Ishikawa (cell line): ENCODE data around the gene NTN5.
A peak's percentile ranks its signal among the peaks of the same experiment; 100 is the strongest.

Experiments used
- CEBPB ChIP-seq: IDR thresholded peaks from 2 replicates; pipeline ENCODE4 v1.6.1; 2012
- CREB1 ChIP-seq: IDR thresholded peaks from 2 replicates; pipeline ENCODE4 v1.6.1; 2012; ENCODE audit warnings: low read depth
- EGR1 ChIP-seq: IDR thresholded peaks from 2 replicates; pipeline ENCODE4 v1.6.1; 2012
- EP300 ChIP-seq: IDR thresholded peaks from 2 replicates; pipeline ENCODE4 v1.6.1; 2012; ENCODE audit warnings: borderline replicate concordance
- FOXM1 ChIP-seq: IDR thresholded peaks from 2 replicates; pipeline ENCODE4 v1.6.1; 2012; ENCODE audit warnings: low read depth, borderline replicate concordance
- MAX ChIP-seq: IDR thresholded peaks from 2 replicates; pipeline ENCODE4 v1.6.1; 2012
- NFIC ChIP-seq: IDR thresholded peaks from 2 replicates; pipeline ENCODE4 v1.6.1; 2012
- RAD21 ChIP-seq: IDR thresholded peaks from 2 replicates; pipeline ENCODE4 v1.6.1; 2012; ENCODE audit warnings: low read depth
- REST ChIP-seq: IDR thresholded peaks from 2 replicates; pipeline ENCODE4 v1.6.1; 2012; ENCODE audit warnings: low read depth, mild to moderate bottlenecking
- TAF1 ChIP-seq: IDR thresholded peaks from 2 replicates; pipeline ENCODE4 v1.6.1; 2012; ENCODE audit warnings: low read depth, mild to moderate bottlenecking
- TCF12 ChIP-seq: IDR thresholded peaks from 2 replicates; pipeline ENCODE4 v1.6.1; 2012; ENCODE audit warnings: low read depth
- TEAD4 ChIP-seq: IDR thresholded peaks from 2 replicates; pipeline ENCODE4 v1.6.1; 2012
- USF1 ChIP-seq: IDR thresholded peaks from 2 replicates; pipeline ENCODE4 v1.6.1; 2012
- YY1 ChIP-seq: IDR thresholded peaks from 2 replicates; pipeline ENCODE4 v1.6.1; 2012; ENCODE audit warnings: low read depth
- ZBTB7A ChIP-seq: IDR thresholded peaks from 2 replicates; pipeline ENCODE4 v1.6.1; 2012; ENCODE audit warnings: low read depth

Gene NTN5

GRCh38 chr19:48713041-48713863 lies 40.4 kb upstream of the NTN5 start:
- no peak for TF ChIP-seq YY1
- no peak for TF ChIP-seq USF1
- no peak for TF ChIP-seq ZBTB7A
- no peak for TF ChIP-seq NFIC
- no peak for TF ChIP-seq EP300
- no peak for TF ChIP-seq MAX
- TF ChIP-seq TEAD4 = no peak
- TF ChIP-seq EGR1 = no peak
- no peak for TF ChIP-seq TAF1
- no peak for TF ChIP-seq CEBPB
- no peak for TF ChIP-seq TCF12
- TF ChIP-seq RAD21 = no peak
- TF ChIP-seq FOXM1 = no peak
- no peak for TF ChIP-seq CREB1

GRCh38 chr19:48711106-48711662 lies 38.4 kb upstream of the NTN5 start:
- TF ChIP-seq USF1 (no peak), RAD21 (no peak), FOXM1 (no peak), REST (no peak), YY1 (no peak), EGR1 (no peak), TAF1 (no peak), CREB1 (no peak), EP300 (no peak), TEAD4 (no peak), TCF12 (no peak), MAX (no peak), ZBTB7A (no peak), CEBPB (no peak), NFIC (no peak)

DNA sequence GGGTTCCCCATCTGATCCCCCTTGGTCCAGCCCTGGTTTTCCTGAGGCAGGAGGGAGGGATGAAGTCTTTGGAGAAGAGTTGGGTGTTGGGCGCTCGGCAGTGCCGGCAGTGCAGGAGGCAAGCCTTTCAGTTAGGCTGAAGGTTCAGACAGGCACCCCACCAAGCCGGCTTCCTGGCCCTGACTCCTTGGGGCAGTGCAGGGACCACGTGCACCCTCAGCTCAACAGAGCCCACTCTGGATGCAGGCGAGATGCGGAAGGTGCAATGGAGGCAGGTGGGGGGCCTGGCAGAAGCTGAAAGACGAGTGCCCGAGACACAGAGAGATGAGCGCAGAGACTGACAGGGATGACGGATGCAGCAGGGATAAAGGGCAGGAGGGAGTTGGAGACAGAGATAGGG lies 35.7 kb upstream of the NTN5 start:
- TF ChIP-seq MAX (no peak), TEAD4 (no peak), CREB1 (no peak), YY1 (no peak), TCF12 (no peak), ZBTB7A (no peak), RAD21 (no peak), CEBPB (no peak), NFIC (no peak)

DNA sequence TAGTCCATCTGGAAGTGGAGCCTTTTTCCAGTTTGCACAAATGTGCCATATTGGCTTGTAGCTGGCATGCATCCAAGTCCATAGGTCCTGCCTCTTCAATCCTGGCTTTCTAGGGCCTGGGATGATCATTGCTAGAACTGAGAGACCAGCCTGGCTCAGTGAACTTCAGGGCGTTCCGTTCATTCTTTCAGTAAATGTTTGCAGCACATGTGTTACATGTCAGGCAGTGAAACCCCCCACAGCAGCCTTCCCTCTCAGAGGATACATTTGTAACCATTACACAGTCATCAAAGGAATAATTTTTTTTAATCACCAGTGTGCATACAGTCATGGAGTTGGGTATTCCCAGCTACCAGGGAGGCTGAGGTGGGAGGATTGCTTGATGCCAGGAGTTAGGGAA lies 32.6 kb upstream of the NTN5 start:
- no peak for TF ChIP-seq MAX
- no peak for TF ChIP-seq YY1
- no peak for TF ChIP-seq FOXM1
- peak; percentile 17; the same call in 1 of the 2 replicates for TF ChIP-seq NFIC
- no peak for TF ChIP-seq ZBTB7A

GRCh38 chr19:48703316-48703715 lies 30.5 kb upstream of the NTN5 start:
- TF ChIP-seq ZBTB7A (no peak), TEAD4 (no peak), RAD21 (no peak)

DNA sequence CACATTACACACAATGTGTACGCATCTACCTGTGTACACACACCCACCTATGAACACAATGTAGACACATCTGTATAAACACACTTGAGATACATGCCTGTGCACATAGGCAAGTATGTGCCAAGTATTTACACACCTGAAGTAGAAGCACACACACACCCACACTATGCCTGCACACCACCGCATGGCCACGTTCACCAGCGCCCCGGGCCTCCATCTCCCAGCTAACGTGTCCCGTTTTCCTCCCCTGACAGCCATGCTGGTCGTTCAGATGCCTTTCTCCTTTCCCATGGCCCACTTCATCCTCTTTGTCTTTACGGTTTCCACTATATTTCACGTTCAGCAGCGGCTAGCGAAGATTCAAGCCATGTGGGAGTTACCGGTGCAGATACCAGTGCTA lies 29.9 kb upstream of the NTN5 start:
- no peak for TF ChIP-seq MAX
- no peak for TF ChIP-seq ZBTB7A
- TF ChIP-seq CREB1 = no peak
- TF ChIP-seq TAF1 = no peak
- no peak for TF ChIP-seq USF1
- no peak for TF ChIP-seq CEBPB
- TF ChIP-seq YY1 = no peak
- TF ChIP-seq EGR1 = no peak
- TF ChIP-seq TEAD4 = no peak
